GM12878 (cell line): ENCODE measurements around the gene ENTREP3.

Experiments used
- BHLHE40 ChIP-seq, 2 experiments: fragments of 450-650 bp in 1 of 2; IDR thresholded peaks; 2 replicates each; pipeline ENCODE4 v1.6.1; 2011 to 2017; ENCODE audit warnings: low read depth in 2 of 2, borderline replicate concordance in 1 of 2, improper control_type of control experiment in 1 of 2, low read length in 1 of 2, mild to moderate bottlenecking in 1 of 2
- CTCF ChIP-seq, 3 experiments: IDR thresholded peaks in 2 of 3; conservative IDR thresholded peaks in 1 of 3; 2 replicates each; pipeline ENCODE4 v1.5.1; 2011; ENCODE audit warnings: low read depth in 3 of 3, low read length in 3 of 3, mild to moderate bottlenecking in 3 of 3, control low read depth in 2 of 3, moderate library complexity in 2 of 3, inconsistent platforms in 1 of 3, mixed read lengths in 1 of 3; ENCODE audit not compliant: control insufficient read depth in 2 of 3, insufficient read depth in 1 of 3; ENCODE audit errors: extremely low read depth in 1 of 3
- EZH2 ChIP-seq: IDR thresholded peaks from 2 replicates; pipeline ENCODE4 v1.6.1; 2012; ENCODE audit warnings: low read depth, mild to moderate bottlenecking, control low read depth, inconsistent platforms, low read length, borderline replicate concordance; ENCODE audit not compliant: control insufficient read depth
- JUNB ChIP-seq: IDR thresholded peaks from 2 replicates; pipeline ENCODE4 v1.6.1; 2016; ENCODE audit warnings: antibody characterized with exemption, mild to moderate bottlenecking
- LARP7 ChIP-seq: fragments of 450-650 bp; IDR thresholded peaks from 2 replicates; pipeline ENCODE4 v1.6.1; 2017; ENCODE audit warnings: mild to moderate bottlenecking
- SRF ChIP-seq, 2 experiments: IDR thresholded peaks; 2 replicates each; pipeline ENCODE4 v1.6.1; 2011; ENCODE audit warnings: low read depth in 2 of 2, low read length in 2 of 2, mild to moderate bottlenecking in 1 of 2, moderate library complexity in 1 of 2
- ZNF384 ChIP-seq: IDR thresholded peaks from 2 replicates; pipeline ENCODE4 v1.6.1; 2012; ENCODE audit warnings: low read depth, mild to moderate bottlenecking, low read length, improper control_type of control experiment, borderline replicate concordance

DNA sequence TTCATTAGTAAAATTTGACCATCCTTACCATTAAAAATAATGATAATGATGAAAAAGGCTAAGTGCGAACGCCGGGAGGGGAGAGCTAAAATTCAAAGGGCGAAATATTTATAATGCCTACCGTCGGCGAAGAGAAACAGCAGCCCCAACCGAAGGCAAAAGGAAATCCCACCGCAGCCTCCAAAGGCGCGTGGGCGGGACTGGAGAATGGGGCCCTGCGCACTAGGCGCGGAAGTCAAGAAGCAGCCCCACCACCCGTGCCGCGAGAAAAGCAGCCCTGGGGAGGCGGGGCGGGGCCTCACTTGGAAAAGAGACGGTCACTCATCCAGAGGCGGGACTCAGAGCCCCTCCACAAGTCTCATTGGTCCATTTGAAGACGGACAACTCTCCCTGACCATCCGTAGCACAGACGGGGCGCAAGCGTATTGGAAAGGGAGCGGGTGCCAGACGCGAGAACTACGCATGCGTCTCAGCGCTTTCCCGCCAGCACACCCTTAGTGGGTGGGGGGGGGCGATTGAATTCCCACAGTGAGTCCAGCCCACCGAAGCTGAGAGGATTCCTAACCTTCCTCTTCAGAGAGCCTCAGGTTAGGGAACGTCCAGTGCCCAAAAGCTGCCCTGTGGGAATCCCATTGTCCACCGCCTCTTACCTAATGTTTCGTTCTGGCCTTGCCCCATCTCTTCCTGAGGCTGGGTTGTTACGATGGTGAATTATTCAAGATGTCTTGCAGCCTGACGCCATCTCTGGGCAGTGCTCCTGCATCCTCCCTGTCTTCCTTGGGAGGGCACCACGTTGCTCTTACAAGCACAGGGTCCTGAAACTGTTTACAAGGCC, 27.8 kb downstream of the ENTREP3 start:
- TF ChIP-seq CTCF (IDR thresholded peaks at IDR 0.05 in 2 of 3, conservative IDR thresholded peaks at IDR 0.05 in 1 of 3; ENCODE audit: control insufficient read depth in 2 of 3, extremely low read depth in 1 of 3, insufficient read depth in 1 of 3, low read depth in 3 of 3, low read length in 3 of 3) (no peak), ZNF384 (no peak), SRF (IDR thresholded peaks at IDR 0.05; ENCODE audit: low read depth in 2 of 2, low read length in 2 of 2) (no peak), JUNB (no peak), LARP7 (0 out of 2 replicates have a peak, but pooled peaks have one; percentile 49), EZH2 (no peak), BHLHE40 (IDR thresholded peaks at IDR 0.05; ENCODE audit: borderline replicate concordance in 1 of 2, low read depth in 2 of 2, low read length in 1 of 2) (peak; percentile 86 to 93)
